Progenitor cell of endocrine pancreas (in vitro differentiated cells): ENCODE results near the gene PIM3. TPM values are rescaled to one million over a fixed set of nuclear protein-coding genes. Genes with fewer than 3 reads are reported as not detected.

Experiments used
- DNase-seq: peaks from one replicate; pipeline ENCODE4 v3.0.0; 2021; ENCODE audit warnings: low spot score; ENCODE audit not compliant: unreplicated experiment
- H3K27ac Mint-ChIP-seq: 2 replicates; pipeline ENCODE4 v1.8.0; 2021; ENCODE audit warnings: mild to moderate bottlenecking, moderate library complexity, mixed read lengths
- H3K27me3 Mint-ChIP-seq: 2 replicates; pipeline ENCODE4 v1.8.0; 2021; ENCODE audit warnings: mixed read lengths
- H3K36me3 Mint-ChIP-seq: 2 replicates; pipeline ENCODE4 v1.8.0; 2022; ENCODE audit warnings: mixed read lengths; ENCODE audit not compliant: insufficient read depth
- H3K4me1 Mint-ChIP-seq: 2 replicates; pipeline ENCODE4 v1.8.0; 2021; ENCODE audit warnings: low read depth, mixed read lengths
- H3K4me3 Mint-ChIP-seq: 2 replicates; pipeline ENCODE4 v1.8.0; 2021; ENCODE audit warnings: low read depth, mild to moderate bottlenecking, moderate library complexity, mixed read lengths
- H3K9me3 Mint-ChIP-seq: 2 replicates; pipeline ENCODE4 v1.8.0; 2021; ENCODE audit warnings: low read depth, mixed read lengths
- CTCF ChIP-seq: fragments of 200-600 bp; sonication (generic); IDR thresholded peaks from one replicate; pipeline ENCODE4 v1.5.0; 2021; ENCODE audit warnings: antibody characterized with exemption, mild to moderate bottlenecking; ENCODE audit not compliant: unreplicated experiment
- total RNA-seq: library from RNA; stranded (reverse); gene quantifications from 2 replicates; pipeline ENCODE4 v1.2.1, GENCODE V29; 2021

PIM3 gene
- total RNA-seq, 1 donor from 2014 or later, result 17.4 TPM

- Mint-ChIP-seq H3K27ac (no peak overlapping the region), H3K36me3 (peaks cover 4% of the 10 kb centered on the region), H3K27me3 (no peaks in the 10 kb centered on the region), H3K4me1 (peaks cover 6% of the 10 kb centered on the region), H3K9me3 (no peaks in the 10 kb centered on the region), H3K4me3 (no peak overlapping the region)
- no peak for DNase-seq
- TF ChIP-seq CTCF, result no peak
These were observed 38.9 kb upstream of the PIM3 start for GRCh38 chr22:49921508-49922278.

- Mint-ChIP-seq H3K9me3 (no peaks in the 10 kb centered on the region), H3K4me1 (peaks cover 3% of the 10 kb centered on the region), H3K36me3 (peaks cover 4% of the 10 kb centered on the region), H3K27ac (no peak overlapping the region), H3K27me3 (no peaks in the 10 kb centered on the region), H3K4me3 (no peak overlapping the region)
- no peak for DNase-seq
- TF ChIP-seq CTCF, result no peak
These were observed 38.1 kb upstream of the PIM3 start for GRCh38 chr22:49922484-49922883.

DNA sequence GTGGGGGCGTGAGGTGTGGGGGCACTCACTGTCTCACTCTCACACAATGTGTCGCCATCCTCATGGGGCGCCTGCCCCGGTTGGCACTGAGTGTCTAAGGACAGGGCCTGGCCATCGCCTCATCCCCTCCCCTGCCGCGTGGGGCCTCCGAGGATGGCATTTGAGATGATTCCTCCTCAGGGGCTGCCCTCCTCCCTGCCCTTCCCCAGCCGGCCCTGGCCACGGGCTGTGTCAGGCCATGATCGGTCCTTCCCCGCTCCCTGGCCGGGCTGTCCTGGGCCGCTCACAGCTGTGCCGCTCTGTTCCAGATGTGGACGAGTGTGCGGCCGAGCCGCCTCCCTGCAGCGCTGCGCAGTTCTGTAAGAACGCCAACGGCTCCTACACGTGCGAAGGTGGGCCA, 37.6 kb upstream of the PIM3 start:
- Mint-ChIP-seq H3K4me3 (no peak overlapping the region), H3K9me3 (no peaks in the 10 kb centered on the region), H3K36me3 (peaks cover 4% of the 10 kb centered on the region), H3K27me3 (no peaks in the 10 kb centered on the region), H3K27ac (no peak overlapping the region), H3K4me1 (peaks cover 3% of the 10 kb centered on the region)
- no peak for TF ChIP-seq CTCF
- DNase-seq, result no peak

GRCh38 chr22:49923445-49923844, 37.1 kb upstream of the PIM3 start:
- no peak for DNase-seq
- H3K4me1 Mint-ChIP-seq, result peaks cover 3% of the 10 kb centered on the region
- no peaks in the 10 kb centered on the region for H3K9me3 Mint-ChIP-seq
- peaks cover 4% of the 10 kb centered on the region for H3K36me3 Mint-ChIP-seq
- no peak overlapping the region for H3K4me3 Mint-ChIP-seq
- no peak for TF ChIP-seq CTCF
- no peak overlapping the region for H3K27ac Mint-ChIP-seq
- H3K27me3 Mint-ChIP-seq, result no peaks in the 10 kb centered on the region

- Mint-ChIP-seq H3K4me1 (peaks cover 3% of the 10 kb centered on the region), H3K9me3 (no peaks in the 10 kb centered on the region), H3K36me3 (peaks cover 4% of the 10 kb centered on the region), H3K27ac (no peak overlapping the region), H3K27me3 (no peaks in the 10 kb centered on the region), H3K4me3 (no peak overlapping the region)
- TF ChIP-seq CTCF, result no peak
- no peak for DNase-seq
These were observed 36.3 kb upstream of the PIM3 start for GRCh38 chr22:49924113-49924833.
